ENCODE results near the gene KIF3B. TPM values are rescaled to one million over a fixed set of nuclear protein-coding genes. Genes with fewer than 3 reads are reported as not detected.

KIF3B gene
- total and polyA plus RNA-seq, 8 donors, result 11.0 to 35.4 (median 25.7) TPM

DNA sequence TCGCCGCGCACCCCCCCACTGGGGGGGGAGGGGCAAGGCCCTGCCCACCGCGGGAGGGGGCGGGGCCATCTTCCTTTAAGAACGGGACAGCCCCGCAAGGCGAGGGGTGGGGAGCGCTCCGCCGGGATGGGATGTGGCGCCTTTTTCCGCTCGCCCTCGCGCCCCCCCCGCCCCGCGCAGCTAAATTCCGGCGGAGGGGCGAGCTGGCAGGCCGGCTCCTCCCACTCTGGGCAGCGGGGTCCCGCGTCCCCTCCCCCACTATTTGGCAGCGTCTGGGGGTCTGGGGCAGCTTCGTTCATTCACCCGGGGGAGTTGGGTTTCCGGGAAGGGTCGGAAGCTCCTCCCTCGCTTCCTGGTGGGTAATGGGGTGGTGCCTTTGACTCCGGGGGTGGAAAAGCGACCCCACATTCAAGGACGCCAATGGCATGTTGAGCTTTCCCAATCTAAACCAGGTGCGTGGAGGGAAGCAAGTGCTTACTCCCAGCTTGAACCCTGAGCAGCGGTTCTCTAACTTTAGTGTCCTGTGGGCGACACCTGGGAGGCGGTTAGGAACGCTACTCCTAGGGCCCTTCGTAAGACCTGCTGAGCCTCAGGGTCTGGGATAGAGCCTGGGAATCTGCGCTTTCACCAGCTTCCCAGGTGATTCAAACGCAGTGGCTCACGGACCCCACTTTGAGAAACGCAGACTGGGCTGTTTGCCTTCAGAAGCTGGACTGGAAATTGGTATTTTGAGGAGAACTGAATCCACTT is 81.6 kb downstream of the KIF3B start:
- FAIRE-seq (no peak), ATAC-seq (peak; percentile 35 to 55 (median 46)), DNase-seq (peak in 5 of 6 donors; percentile 63 to 85 (median 76))
- Histone ChIP-seq H3K4me3 (peak overlapping the region; percentile 79 to 94 (median 86)), H3K36me3 (no peaks in the 10 kb centered on the region), H3K4me1 (peaks cover 13 to 47% (median 29%) of the 10 kb centered on the region in 3 donors), H3K9me3 (no peaks in the 10 kb centered on the region), H3K27me3 (no peaks in the 10 kb centered on the region), H3K27ac (peak overlapping the region; percentile 82 to 98 (median 96))
- 0 to 1% methylated on average over 37 to 46 of the region's 46 CpGs for WGBS, 2 donors
- intact Hi-C loops (cut with DNase I), result no loop called here
- TF ChIP-seq, protein P1, sequence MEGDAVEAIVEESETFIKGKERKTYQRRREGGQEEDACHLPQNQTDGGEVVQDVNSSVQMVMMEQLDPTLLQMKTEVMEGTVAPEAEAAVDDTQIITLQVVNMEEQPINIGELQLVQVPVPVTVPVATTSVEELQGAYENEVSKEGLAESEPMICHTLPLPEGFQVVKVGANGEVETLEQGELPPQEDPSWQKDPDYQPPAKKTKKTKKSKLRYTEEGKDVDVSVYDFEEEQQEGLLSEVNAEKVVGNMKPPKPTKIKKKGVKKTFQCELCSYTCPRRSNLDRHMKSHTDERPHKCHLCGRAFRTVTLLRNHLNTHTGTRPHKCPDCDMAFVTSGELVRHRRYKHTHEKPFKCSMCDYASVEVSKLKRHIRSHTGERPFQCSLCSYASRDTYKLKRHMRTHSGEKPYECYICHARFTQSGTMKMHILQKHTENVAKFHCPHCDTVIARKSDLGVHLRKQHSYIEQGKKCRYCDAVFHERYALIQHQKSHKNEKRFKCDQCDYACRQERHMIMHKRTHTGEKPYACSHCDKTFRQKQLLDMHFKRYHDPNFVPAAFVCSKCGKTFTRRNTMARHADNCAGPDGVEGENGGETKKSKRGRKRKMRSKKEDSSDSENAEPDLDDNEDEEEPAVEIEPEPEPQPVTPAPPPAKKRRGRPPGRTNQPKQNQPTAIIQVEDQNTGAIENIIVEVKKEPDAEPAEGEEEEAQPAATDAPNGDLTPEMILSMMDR (IDR thresholded peaks at IDR 0.05), result no peak

DNA sequence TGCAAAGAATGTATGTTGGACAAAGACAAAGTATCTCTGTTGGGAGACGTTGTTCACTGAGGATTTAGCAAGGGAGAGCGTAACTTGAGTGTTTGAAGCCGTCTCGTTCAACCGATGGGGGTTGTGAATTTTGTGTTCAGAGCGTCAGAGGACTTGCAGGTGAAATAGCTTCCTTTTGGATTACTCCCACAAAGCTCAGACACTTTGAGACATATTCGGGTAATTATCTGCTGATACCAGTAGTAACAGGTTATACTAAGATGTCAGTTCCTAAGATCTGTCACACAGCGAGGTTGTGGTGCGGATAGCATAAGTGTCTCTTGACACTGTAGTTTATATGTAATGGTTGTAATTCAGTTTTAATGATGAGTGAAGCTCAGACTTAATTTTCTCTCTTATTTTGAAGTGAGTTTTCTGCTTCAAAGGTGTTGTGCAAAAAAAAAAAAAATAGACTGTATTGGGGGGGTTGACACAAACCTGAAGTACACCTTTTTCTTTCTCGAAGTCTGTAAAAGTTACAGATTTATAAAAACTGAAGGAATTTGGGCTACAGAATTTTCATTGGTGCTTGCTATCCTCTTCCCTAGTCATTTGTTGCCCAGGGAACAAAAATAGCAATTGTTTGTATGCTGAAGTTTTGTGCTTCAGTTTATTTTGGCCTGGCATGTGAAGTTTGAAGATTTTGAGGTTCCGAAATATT is 82.3 kb downstream of the KIF3B start:
- ATAC-seq (no peak), FAIRE-seq (no peak), DNase-seq (no peak)
- TF ChIP-seq, protein P1 (IDR thresholded peaks at IDR 0.05), result no peak
- H3K36me3 ChIP-seq, result no peaks in the 10 kb centered on the region
- peak overlapping the region; percentile 79 to 94 (median 86) for H3K4me3 ChIP-seq
- H3K9me3 ChIP-seq, result no peaks in the 10 kb centered on the region
- WGBS, 2 donors, result 2 to 3% methylated on average over 11 of the region's 11 CpGs
- intact Hi-C loops (cut with DNase I), result no loop called here
- H3K27me3 ChIP-seq, result no peaks in the 10 kb centered on the region
- H3K4me1 ChIP-seq, result peaks cover 13 to 47% (median 25%) of the 10 kb centered on the region in 3 donors
- peak overlapping the region; percentile 82 to 98 (median 96) for H3K27ac ChIP-seq

DNA sequence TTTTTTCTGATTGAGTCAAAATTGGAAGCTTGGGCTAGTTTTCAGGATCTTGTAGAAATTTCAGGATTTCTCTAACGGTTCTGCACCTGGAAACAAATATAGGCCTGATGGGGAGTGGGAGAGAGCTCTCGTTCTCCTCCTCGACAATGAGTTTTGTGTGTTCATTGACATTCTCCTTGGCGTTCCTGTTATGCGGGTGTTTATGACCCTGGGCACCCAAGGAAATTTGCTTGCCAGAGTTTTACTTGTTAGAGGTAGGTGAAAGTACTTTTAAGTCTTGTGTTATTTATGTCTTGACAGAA is 82.8 kb downstream of the KIF3B start:
- H3K4me3 ChIP-seq, result peak overlapping the region in 2 of 4 donors; percentile 79 to 94
- TF ChIP-seq, protein P1 (IDR thresholded peaks at IDR 0.05), result no peak
- no peaks in the 10 kb centered on the region for H3K36me3 ChIP-seq
- no peak for FAIRE-seq
- H3K27ac ChIP-seq, result peak overlapping the region in 2 of 4 donors; percentile 97 to 98
- 7 to 8% methylated on average over 5 of the region's 5 CpGs for WGBS, 2 donors
- H3K27me3 ChIP-seq, result no peaks in the 10 kb centered on the region
- intact Hi-C loops (cut with DNase I), result no loop called here
- H3K9me3 ChIP-seq, result no peaks in the 10 kb centered on the region
- no peak for ATAC-seq
- H3K4me1 ChIP-seq, result peaks cover 13 to 47% (median 28%) of the 10 kb centered on the region in 3 donors
- DNase-seq, result no peak

DNA sequence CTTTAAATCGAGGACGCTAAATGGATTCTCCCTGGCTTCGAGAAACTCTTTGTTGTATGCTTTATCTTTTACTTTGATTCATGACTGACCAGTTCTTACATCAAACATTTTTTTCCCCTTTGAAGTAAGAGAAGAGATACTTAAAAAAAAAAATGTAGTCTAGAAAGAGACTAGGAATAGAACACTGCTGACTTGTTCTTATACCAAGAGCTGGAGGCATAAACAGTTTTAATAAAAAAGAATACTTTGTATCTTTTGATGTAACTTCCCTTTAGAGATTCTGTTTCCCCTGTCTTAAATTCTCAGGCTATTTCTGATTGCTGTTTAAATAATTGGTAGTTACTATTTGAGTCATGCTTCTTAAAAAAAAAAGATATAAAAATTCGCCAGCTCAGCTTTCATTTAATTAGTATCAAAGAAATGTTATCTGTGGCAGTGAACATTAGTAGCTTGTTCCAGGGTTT is 85.5 kb downstream of the KIF3B start:
- Histone ChIP-seq H3K27me3 (no peaks in the 10 kb centered on the region), H3K4me3 (no peak overlapping the region), H3K36me3 (no peaks in the 10 kb centered on the region), H3K4me1 (peaks cover 30 to 60% (median 50%) of the 10 kb centered on the region in 3 donors), H3K9me3 (no peaks in the 10 kb centered on the region), H3K27ac (peak overlapping the region in 2 of 4 donors; percentile 10 to 32)
- TF ChIP-seq, protein P1 (IDR thresholded peaks at IDR 0.05), result no peak
- ATAC-seq, result no peak
- 6 to 9% methylated on average over 4 of the region's 4 CpGs for WGBS, 2 donors
- no peak for DNase-seq
- intact Hi-C loops (cut with DNase I), result no loop called here
- FAIRE-seq, result no peak

Measured in pancreas (tissue), 10 donors.